ENCODE results near the gene CCDC34. TPM values are rescaled to one million over a fixed set of nuclear protein-coding genes. Genes with fewer than 3 reads are reported as not detected.

Gene CCDC34
- total and polyA plus RNA-seq, 2 of the 8 experiments (the other 6 are each of a cell fraction or from before 2014, with no cell fraction given), result 7.7 to 24.3 TPM

GRCh38 chr11:27356624-27357222, 6.3 kb downstream of the CCDC34 start:
- no peaks in the 10 kb centered on the region; the same call in 1 of the 2 replicates for H3K23me2 ChIP-seq (ENCODE audit: low read depth, low read length)
- no peak overlapping the region for H3K9ac ChIP-seq (replicated peaks in 1 of 4; ENCODE audit: extremely low read depth in 1 of 4, low read depth in 3 of 4, low read length in 3 of 4)
- no peak overlapping the region for H4K5ac ChIP-seq (ENCODE audit: insufficient read length, low read depth, low read length)
- DNase-seq (ENCODE audit: low read depth in 1 of 2, low spot score in 2 of 2) (no peak), FAIRE-seq (no peak)
- no peak overlapping the region for H2BK12ac ChIP-seq (ENCODE audit: low read depth, low read length)
- no peak overlapping the region for H4K91ac ChIP-seq (replicated peaks; ENCODE audit: insufficient read length, low read length)
- no peaks in the 10 kb centered on the region for H3K79me1 ChIP-seq (ENCODE audit: low read depth, low read length)
- no peak overlapping the region for H2BK20ac ChIP-seq (ENCODE audit: low read length)
- no peak overlapping the region for H3K14ac ChIP-seq (ENCODE audit: insufficient read length)
- H3K23ac ChIP-seq (ENCODE audit: insufficient read length), result no peak overlapping the region
- H3K56ac ChIP-seq (replicated peaks; ENCODE audit: insufficient read length, low read depth, low read length), result no peak overlapping the region
- no peak overlapping the region for H3K4ac ChIP-seq (replicated peaks; ENCODE audit: insufficient read length, low read depth, low read length)
- no peak overlapping the region for H2BK120ac ChIP-seq (replicated peaks; ENCODE audit: low read depth, low read length)
- H2AFZ ChIP-seq (ENCODE audit: low read length), result no peak overlapping the region
- H3K9me3 ChIP-seq (ENCODE audit: insufficient read depth in 2 of 2, low read depth in 1 of 2, low read length in 1 of 2), result no peaks in the 10 kb centered on the region
- H4K20me1 ChIP-seq (replicated peaks in 1 of 2; ENCODE audit: control insufficient read depth in 1 of 2, insufficient read depth in 2 of 2, low read length in 2 of 2), result no peaks in the 10 kb centered on the region
- H4K8ac ChIP-seq (ENCODE audit: extremely low read depth, insufficient read depth, low read length), result no peak overlapping the region
- no peak overlapping the region for H3K4me2 ChIP-seq (ENCODE audit: insufficient read depth in 1 of 2, low read depth in 2 of 2, low read length in 2 of 2)
- POLR2A ChIA-PET (ENCODE audit: partially characterized antibody), result no interaction called here
- H2BK5ac ChIP-seq (ENCODE audit: low read depth, low read length), result no peak overlapping the region
- no peak overlapping the region for H3K4me3 ChIP-seq (ENCODE audit: extremely low read depth in 1 of 4, insufficient read depth in 2 of 4, low read depth in 3 of 4, low read length in 4 of 4)
- H3K18ac ChIP-seq (ENCODE audit: extremely low read depth, low read length), result no peak overlapping the region
- H2BK15ac ChIP-seq (ENCODE audit: low read length), result no peak overlapping the region
- no peaks in the 10 kb centered on the region; a peak in 1 of 8 replicates for H3K36me3 ChIP-seq (ENCODE audit: control insufficient read depth in 2 of 4, insufficient read depth in 4 of 4, low read length in 3 of 4)
- H3K27ac ChIP-seq (ENCODE audit: low read depth, low read length), result no peak overlapping the region
- WGBS, 2 experiments (ENCODE audit: extremely low coverage in 1 of 2, insufficient coverage in 1 of 2, insufficient read length in 1 of 2, insufficient replicate concordance in 2 of 2, low coverage in 1 of 2, low lambda C conversion rate in 2 of 2, missing lambda C conversion rate in 1 of 2), result 87% methylated on average over 5 of the region's 5 CpGs; no CpG with 5 or more reads in 1 of the 2 experiments
- H3K4me1 ChIP-seq (replicated peaks in 1 of 4; ENCODE audit: control insufficient read depth in 3 of 4, insufficient read depth in 4 of 4, low read length in 3 of 4), result peaks cover 0 to 9% (median 3%) of the 10 kb centered on the region in 4 experiments; a peak in 3 of 7 replicates
- no peaks in the 10 kb centered on the region for H3K27me3 ChIP-seq (replicated peaks in 1 of 4; ENCODE audit: control insufficient read depth in 3 of 4, extremely low read depth in 1 of 4, insufficient read depth in 3 of 4, low read length in 3 of 4)
- CTCF ChIA-PET (ENCODE audit: partially characterized antibody), result interaction anchor here (0.9 to 1.3 kb wide), 3 partner anchors 60 to 173 kb away, joined by 3 to 7 read pairs (median 3); no protein-coding TSS in a partner anchor
- H3K79me2 ChIP-seq (ENCODE audit: control insufficient read depth in 1 of 2, insufficient read depth in 2 of 2, low read length in 2 of 2), result peaks cover 0 to 7% of the 10 kb centered on the region in 2 experiments; a peak in 1 of 4 replicates
- no peak overlapping the region for H2AK5ac ChIP-seq (ENCODE audit: low read depth, low read length)
- TF ChIP-seq CTCF (IDR thresholded peaks at IDR 0.05; ENCODE audit: control extremely low read depth in 1 of 3, insufficient read depth in 1 of 3, low read depth in 1 of 3, low read length in 3 of 3) (no peak), KDM1A (IDR thresholded peaks at IDR 0.05; ENCODE audit: borderline replicate concordance, low read length) (no peak), MAFK (IDR thresholded peaks at IDR 0.05; ENCODE audit: low read depth, low read length) (no peak), NANOG (IDR thresholded peaks at IDR 0.05; ENCODE audit: insufficient read depth, low read depth, low read length, poor library complexity, severe bottlenecking) (no peak), RNF2 (IDR thresholded peaks at IDR 0.05; ENCODE audit: borderline replicate concordance, low read depth, low read length, missing control alignments, poor library complexity, severe bottlenecking) (no peak), POLR2A (IDR thresholded peaks at IDR 0.05; ENCODE audit: control extremely low read depth in 1 of 2, low read depth in 2 of 2, low read length in 2 of 2) (no peak), BRCA1 (IDR thresholded peaks at IDR 0.05; ENCODE audit: low read depth, low read length) (no peak), PHF8 (conservative IDR thresholded peaks at IDR 0.05; ENCODE audit: low read depth, low read length) (no peak), FOSL1 (IDR thresholded peaks at IDR 0.05; ENCODE audit: insufficient read depth, low read depth, low read length) (no peak), SUZ12 (IDR thresholded peaks at IDR 0.05; ENCODE audit: low read length) (no peak)

All from H1 (cell line).